ENCODE data around the gene ARSD. TPM values are rescaled to one million over a fixed set of nuclear protein-coding genes. Genes with fewer than 3 reads are reported as not detected.
"Not testable (repeated sequence)": the region's sequence is repeated elsewhere in the genome, so short reads cannot be mapped to it uniquely, and the experiment has no call there.

ARSD gene
- total RNA-seq, 2 donors from 2014 or later, result 4.9 to 15.7 TPM

- DNase-seq, result no peak
- Histone ChIP-seq H3K4me1 (ENCODE audit: control insufficient read depth, insufficient read depth, low read length) (no peaks in the 10 kb centered on the region), H3K9me3 (ENCODE audit: control insufficient read depth, low read length) (no peaks in the 10 kb centered on the region), H3K27me3 (ENCODE audit: control insufficient read depth, insufficient read depth, low read length, poor library complexity, severe bottlenecking) (no peaks in the 10 kb centered on the region), H3K9ac (ENCODE audit: extremely low read depth, low read length, poor library complexity, severe bottlenecking) (no peak overlapping the region), H3K4me3 (ENCODE audit: low read length) (peak overlapping the region; percentile 56), H3K36me3 (ENCODE audit: control insufficient read depth, insufficient read depth, low read length) (peaks cover 12% of the 10 kb centered on the region), H3K27ac (ENCODE audit: low read depth, low read length) (no peak overlapping the region)
- WGBS, 2 experiments (ENCODE audit: insufficient coverage in 1 of 2, insufficient read length in 1 of 2), result 75% methylated on average over 2 of the region's 2 CpGs; no CpG with 5 or more reads in 1 of the 2 experiments
- H3K4me3 Mint-ChIP-seq, result peak overlapping the region; percentile 84
- peaks cover 19% of the 10 kb centered on the region for H3K4me1 Mint-ChIP-seq
- TF ChIP-seq CTCF (conservative IDR thresholded peaks at IDR 0.05), result no peak
- H3K9me3 Mint-ChIP-seq, result peaks cover 14% of the 10 kb centered on the region
- peak overlapping the region; percentile 67 for H3K27ac Mint-ChIP-seq
- H3K27me3 Mint-ChIP-seq (ENCODE audit: insufficient read depth), result no peaks in the 10 kb centered on the region
- peaks cover 52% of the 10 kb centered on the region for H3K36me3 Mint-ChIP-seq (ENCODE audit: low read depth)
Measured at GRCh38 chrX:2931155-2931554, 2.0 kb upstream of the ARSD start.

DNA sequence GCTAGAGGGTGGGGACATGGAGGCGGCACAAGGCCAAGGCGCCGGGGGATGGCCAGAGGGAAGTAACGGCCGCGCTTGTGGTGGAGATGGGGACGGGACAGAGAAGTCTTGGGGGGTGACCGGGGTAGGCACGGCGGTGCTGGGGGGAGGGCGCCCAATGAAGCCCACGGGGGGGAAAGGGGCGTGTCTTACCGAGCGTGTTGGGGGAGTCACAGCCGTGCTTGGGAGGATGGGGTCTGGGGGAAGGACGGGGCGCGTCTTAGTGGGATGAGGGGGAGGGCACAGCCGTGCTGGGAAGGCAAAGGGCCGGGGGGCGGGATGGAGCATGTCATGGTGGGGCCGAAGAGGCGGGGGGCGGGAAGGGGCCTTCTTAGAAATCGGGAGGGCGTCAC, 952 bp downstream of the ARSD start:
- 3% methylated on average over 14 of the region's 27 CpGs; no CpG with 5 or more reads in 1 of the 2 experiments for WGBS, 2 experiments (ENCODE audit: insufficient coverage in 1 of 2, insufficient read length in 1 of 2)
- Histone ChIP-seq H3K9me3 (ENCODE audit: control insufficient read depth, low read length) (no peaks in the 10 kb centered on the region), H3K27me3 (ENCODE audit: control insufficient read depth, insufficient read depth, low read length, poor library complexity, severe bottlenecking) (no peaks in the 10 kb centered on the region), H3K4me1 (ENCODE audit: control insufficient read depth, insufficient read depth, low read length) (no peaks in the 10 kb centered on the region), H3K36me3 (ENCODE audit: control insufficient read depth, insufficient read depth, low read length) (no peaks in the 10 kb centered on the region), H3K4me3 (ENCODE audit: low read length) (peak overlapping the region; percentile 68), H3K9ac (ENCODE audit: extremely low read depth, low read length, poor library complexity, severe bottlenecking) (peak overlapping the region; percentile 77), H3K27ac (ENCODE audit: low read depth, low read length) (peak overlapping the region; percentile 96)
- H3K4me3 Mint-ChIP-seq, result peak overlapping the region; percentile 84
- no peak for TF ChIP-seq CTCF (conservative IDR thresholded peaks at IDR 0.05)
- no peak for DNase-seq
- H3K9me3 Mint-ChIP-seq, result peaks cover 14% of the 10 kb centered on the region
- H3K4me1 Mint-ChIP-seq, result peaks cover 31% of the 10 kb centered on the region
- no peaks in the 10 kb centered on the region for H3K27me3 Mint-ChIP-seq (ENCODE audit: insufficient read depth)
- H3K36me3 Mint-ChIP-seq (ENCODE audit: low read depth), result peaks cover 26% of the 10 kb centered on the region
- peak overlapping the region; percentile 99 for H3K27ac Mint-ChIP-seq

DNA sequence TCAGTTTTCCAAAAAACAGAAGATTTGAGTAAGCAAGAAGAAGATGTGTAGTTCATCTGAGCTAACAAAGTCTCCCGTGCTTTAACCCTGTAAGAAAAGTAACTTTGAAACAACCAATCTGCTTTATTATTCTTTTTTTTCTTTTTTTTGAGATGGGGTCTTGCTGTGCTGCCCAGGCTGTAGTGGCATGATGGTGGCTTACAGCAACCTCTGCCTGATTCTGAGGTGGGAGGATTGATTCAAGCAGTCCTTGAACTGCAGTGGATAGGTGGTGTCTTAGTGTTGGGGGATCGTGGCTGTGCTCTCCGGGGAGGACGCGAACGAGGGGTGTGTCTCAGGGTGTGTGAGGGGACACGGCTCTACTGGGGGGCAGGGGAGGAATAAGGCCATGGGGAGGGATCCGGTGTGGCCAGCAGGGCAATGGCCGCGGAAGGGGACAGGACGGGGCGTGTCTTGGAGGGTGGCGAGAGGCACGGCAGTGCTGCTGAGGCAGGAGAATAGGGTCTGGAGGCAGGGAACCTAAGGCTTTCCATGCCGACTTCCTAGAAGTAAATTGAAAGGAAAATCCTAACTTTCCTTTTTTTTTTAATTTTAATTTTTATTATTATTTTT, 2.4 kb downstream of the ARSD start:
- Mint-ChIP-seq H3K4me1 (peaks cover 32% of the 10 kb centered on the region), H3K27me3 (ENCODE audit: insufficient read depth) (no peaks in the 10 kb centered on the region), H3K4me3 (no peak overlapping the region), H3K27ac (peak overlapping the region; percentile 68), H3K9me3 (peaks cover 14% of the 10 kb centered on the region), H3K36me3 (ENCODE audit: low read depth) (peaks cover 15% of the 10 kb centered on the region)
- H3K9me3 ChIP-seq (ENCODE audit: control insufficient read depth, low read length), result no peaks in the 10 kb centered on the region
- no peak overlapping the region for H3K4me3 ChIP-seq (ENCODE audit: low read length)
- no peaks in the 10 kb centered on the region for H3K27me3 ChIP-seq (ENCODE audit: control insufficient read depth, insufficient read depth, low read length, poor library complexity, severe bottlenecking)
- no peak for DNase-seq
- no peaks in the 10 kb centered on the region for H3K36me3 ChIP-seq (ENCODE audit: control insufficient read depth, insufficient read depth, low read length)
- no peak overlapping the region for H3K9ac ChIP-seq (ENCODE audit: extremely low read depth, low read length, poor library complexity, severe bottlenecking)
- WGBS, 2 experiments (ENCODE audit: insufficient coverage in 1 of 2, insufficient read length in 1 of 2), result 89% methylated on average over 14 of the region's 15 CpGs; no CpG with 5 or more reads in 1 of the 2 experiments
- no peak overlapping the region for H3K27ac ChIP-seq (ENCODE audit: low read depth, low read length)
- no peak for TF ChIP-seq CTCF (conservative IDR thresholded peaks at IDR 0.05)
- no peaks in the 10 kb centered on the region for H3K4me1 ChIP-seq (ENCODE audit: control insufficient read depth, insufficient read depth, low read length)

DNA sequence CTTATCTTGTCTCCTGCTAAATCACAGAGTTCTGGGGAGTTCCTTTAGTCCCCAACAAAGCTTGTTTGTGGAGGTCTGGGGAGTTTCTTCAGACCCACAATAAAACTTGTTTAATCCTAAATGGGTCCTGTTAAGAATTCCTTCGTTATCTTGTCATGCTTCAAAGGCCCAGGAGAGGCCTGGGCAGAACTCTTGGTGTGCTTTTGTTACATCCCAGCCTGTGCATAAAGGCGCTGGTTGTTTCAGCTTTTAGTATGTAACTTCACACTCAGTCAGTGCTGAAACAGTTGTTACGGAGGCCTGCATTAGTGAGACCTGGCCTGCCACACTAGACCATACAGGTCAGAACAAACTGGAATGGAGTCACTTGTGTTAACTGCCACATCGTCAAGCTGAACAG, 2.9 kb downstream of the ARSD start:
- peaks cover 27% of the 10 kb centered on the region for H3K4me1 Mint-ChIP-seq
- peaks cover 13% of the 10 kb centered on the region for H3K9me3 Mint-ChIP-seq
- H3K27me3 Mint-ChIP-seq (ENCODE audit: insufficient read depth), result not testable (repeated sequence)

More for the DNA sequence above, 2.9 kb downstream of the ARSD start:
- not testable (repeated sequence) for H3K27me3 ChIP-seq (ENCODE audit: control insufficient read depth, insufficient read depth, low read length, poor library complexity, severe bottlenecking); H3K36me3 ChIP-seq (ENCODE audit: control insufficient read depth, insufficient read depth, low read length); H3K4me3 ChIP-seq (ENCODE audit: low read length); H3K27ac ChIP-seq (ENCODE audit: low read depth, low read length); H3K9ac ChIP-seq (ENCODE audit: extremely low read depth, low read length, poor library complexity, severe bottlenecking); DNase-seq; H3K9me3 ChIP-seq (ENCODE audit: control insufficient read depth, low read length); H3K4me3 Mint-ChIP-seq; H3K4me1 ChIP-seq (ENCODE audit: control insufficient read depth, insufficient read depth, low read length)
- Mint-ChIP-seq H3K36me3 (ENCODE audit: low read depth) (peaks cover 18% of the 10 kb centered on the region), H3K27ac (peak overlapping the region; percentile 68)
- 75 to 83% methylated on average over 3 to 4 of the region's 4 CpGs for WGBS, 2 experiments (ENCODE audit: insufficient coverage in 1 of 2, insufficient read length in 1 of 2)

All from endodermal cell (in vitro differentiated cells).